HAP-1 (cell line): ENCODE results near the gene ACBD3.
"Not testable (repeated sequence)": the region's sequence is repeated elsewhere in the genome, so short reads cannot be mapped to it uniquely, and the experiment has no call there.

ENCODE experiments used
- DNase-seq, 2 experiments: peaks; one replicate each; pipeline ENCODE4 v3.0.0-alpha.2; 2016 to 2020; ENCODE audit warnings: low spot score in 2 of 2
- H3K27me3 ChIP-seq: fragments of 250-450 bp; sonication (Bioruptor Pico); 2 replicates; pipeline ENCODE4 v1.5.1; 2020; ENCODE audit warnings: low read depth, mild to moderate bottlenecking, moderate library complexity
- H3K36me3 ChIP-seq: fragments of 250-450 bp; sonication (Bioruptor Pico); replicated peaks from 2 replicates; pipeline ENCODE4 v1.5.1; 2020; ENCODE audit warnings: mild to moderate bottlenecking
- H3K4me1 ChIP-seq: fragments of 250-450 bp; sonication (Bioruptor Pico); 2 replicates; pipeline ENCODE4 v1.5.1; 2020; ENCODE audit warnings: mild to moderate bottlenecking
- H3K4me3 ChIP-seq: fragments of 250-450 bp; sonication (Bioruptor Pico); 2 replicates; pipeline ENCODE4 v1.5.1; 2020; ENCODE audit warnings: mild to moderate bottlenecking, moderate library complexity
- H3K9me3 ChIP-seq: fragments of 250-450 bp; sonication (Bioruptor Pico); 2 replicates; pipeline ENCODE4 v1.5.1; 2020; ENCODE audit warnings: mild to moderate bottlenecking, moderate library complexity
- in situ Hi-C: fragments of 300-500 bp; cut with MboI; formaldehyde crosslinking; loops from 3 replicates; pipeline ENCODE4 v1.14.3; 2020; ENCODE audit warnings: low sequenced_read_pairs, inconsistent platforms, mixed read lengths

Gene ACBD3

GRCh38 chr1:226210571-226211176 is 24.1 kb upstream of the ACBD3 start:
- Histone ChIP-seq H3K4me1 (peaks cover 10% of the 10 kb centered on the region; the same call in 1 of the 2 replicates), H3K9me3 (no peaks in the 10 kb centered on the region), H3K4me3 (no peak overlapping the region), H3K27me3 (no peaks in the 10 kb centered on the region), H3K36me3 (no peaks in the 10 kb centered on the region)
- no peak for DNase-seq
- in situ Hi-C loops: no loop called here

DNA sequence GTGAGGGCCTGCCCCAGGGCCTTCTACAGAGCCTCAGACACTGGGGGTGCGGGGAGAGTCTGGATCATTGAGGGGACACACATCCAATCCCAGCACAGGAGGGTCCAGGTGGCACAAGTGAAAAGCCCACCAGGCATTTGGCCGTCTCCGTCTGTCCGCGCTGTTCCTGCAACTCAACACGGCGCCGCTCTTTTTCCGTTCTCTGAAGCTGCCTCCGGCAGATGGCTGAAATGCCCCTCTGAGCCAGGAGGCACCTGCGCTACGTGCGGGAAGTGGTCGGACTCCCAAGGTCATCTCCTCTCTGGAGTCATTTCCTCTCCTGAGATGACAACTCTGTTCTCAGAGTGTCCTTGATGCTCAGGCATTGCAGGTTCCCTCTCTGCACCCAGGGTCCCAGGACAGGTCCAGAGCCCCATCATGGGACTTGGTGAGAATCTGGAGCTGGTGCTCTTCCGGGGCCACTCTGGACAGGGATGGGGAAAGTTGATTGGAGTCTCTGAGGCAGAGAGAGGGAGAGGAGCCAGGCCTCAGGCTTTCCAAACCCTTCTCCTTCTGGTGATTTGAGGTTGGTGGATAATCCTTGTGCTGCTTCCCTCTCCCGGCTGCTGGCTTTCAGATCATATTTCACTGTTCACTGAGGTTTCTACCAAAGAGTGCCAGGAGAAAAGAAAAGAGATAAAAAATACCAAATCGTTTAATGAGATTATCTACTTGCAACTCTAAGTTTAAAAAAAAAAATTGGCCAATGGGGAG is 22.9 kb upstream of the ACBD3 start:
- H3K9me3 ChIP-seq: no peaks in the 10 kb centered on the region
- H3K36me3 ChIP-seq: no peaks in the 10 kb centered on the region
- H3K4me1 ChIP-seq: peaks cover 10% of the 10 kb centered on the region; the same call in 1 of the 2 replicates
- in situ Hi-C loops: no loop called here
- no peak overlapping the region for H3K4me3 ChIP-seq
- no peaks in the 10 kb centered on the region for H3K27me3 ChIP-seq
- no peak for DNase-seq

DNA sequence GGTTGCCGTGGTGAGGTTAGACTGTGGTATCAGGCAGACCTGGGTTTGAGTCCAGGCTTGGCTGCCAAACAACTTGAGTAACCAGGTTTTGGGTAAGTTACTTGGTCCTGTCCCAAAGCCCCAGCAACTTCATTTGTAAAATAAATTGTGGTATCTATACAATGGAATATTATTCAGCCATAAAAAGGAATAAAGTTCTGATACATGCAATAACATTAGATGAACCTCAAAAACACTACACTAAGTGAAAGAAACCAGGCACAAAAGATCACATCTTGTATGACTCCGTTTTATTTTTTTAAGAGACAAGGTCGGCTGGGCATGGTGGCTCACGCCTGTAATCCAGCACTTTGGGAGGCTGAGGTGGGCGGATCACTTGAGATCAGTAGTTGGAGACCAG is 20.5 kb upstream of the ACBD3 start:
- in situ Hi-C loops: no loop called here
- no peaks in the 10 kb centered on the region for H3K36me3 ChIP-seq
- H3K4me1 ChIP-seq: 0 out of 2 replicates have a peak, but pooled peaks cover 2% of the 10 kb centered on the region
- H3K27me3 ChIP-seq: no peaks in the 10 kb centered on the region
- no peak for DNase-seq
- H3K9me3 ChIP-seq: no peaks in the 10 kb centered on the region
- no peak overlapping the region for H3K4me3 ChIP-seq

DNA sequence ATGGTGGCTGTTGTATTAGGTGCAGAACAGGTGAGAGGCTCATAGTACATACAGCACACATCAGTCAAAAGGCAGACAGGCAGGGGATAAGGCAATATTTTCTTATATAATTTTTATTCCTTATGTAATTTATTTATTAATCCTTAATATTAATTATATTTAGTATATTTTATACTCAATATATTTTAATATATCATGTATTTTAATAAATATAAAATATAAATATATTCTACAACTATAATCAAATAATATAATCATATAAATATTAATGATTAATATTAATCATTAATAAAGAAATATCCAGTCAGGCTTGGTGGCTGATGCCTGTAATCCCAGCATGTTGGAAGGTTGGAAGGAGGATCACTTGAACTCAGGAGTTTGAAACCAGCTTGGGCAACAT is 17.7 kb upstream of the ACBD3 start:
- in situ Hi-C loops: no loop called here
- H3K9me3 ChIP-seq: no peaks in the 10 kb centered on the region

DNA sequence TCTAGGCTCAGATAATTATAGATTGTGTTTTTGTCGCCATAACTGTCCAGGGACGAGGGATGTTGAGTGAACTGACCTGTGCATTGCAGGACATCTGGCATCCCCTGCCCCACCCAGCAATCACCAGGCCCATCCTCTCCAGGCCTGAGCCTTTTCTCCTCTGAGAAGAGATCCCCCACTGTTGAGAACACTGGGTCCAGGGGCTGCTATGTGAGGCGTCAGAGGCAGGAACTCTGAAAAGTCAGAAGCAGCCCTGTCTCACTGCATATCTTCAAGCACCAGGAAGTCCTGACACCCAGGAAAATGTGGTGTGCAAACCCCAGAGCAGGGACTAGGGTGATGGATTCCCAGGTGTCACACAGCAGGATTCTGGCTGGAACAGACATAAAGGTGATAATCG is 17.1 kb upstream of the ACBD3 start:
- DNase-seq: no peak
- Histone ChIP-seq H3K4me3 (no peak overlapping the region), H3K4me1 (no peaks in the 10 kb centered on the region), H3K27me3 (no peaks in the 10 kb centered on the region), H3K36me3 (no peaks in the 10 kb centered on the region), H3K9me3 (no peaks in the 10 kb centered on the region)
- in situ Hi-C loops: no loop called here

More for the DNA sequence above, 17.7 kb upstream of the ACBD3 start:
- Histone ChIP-seq H3K36me3 (no peaks in the 10 kb centered on the region), H3K4me3 (no peak overlapping the region), H3K4me1 (no peaks in the 10 kb centered on the region), H3K27me3 (no peaks in the 10 kb centered on the region)
- no peak for DNase-seq

- DNase-seq: no peak
- H3K4me1 ChIP-seq: no peaks in the 10 kb centered on the region
- no peak overlapping the region for H3K4me3 ChIP-seq
- H3K36me3 ChIP-seq: no peaks in the 10 kb centered on the region
- H3K27me3 ChIP-seq: no peaks in the 10 kb centered on the region
- in situ Hi-C loops: no loop called here
- H3K9me3 ChIP-seq: no peaks in the 10 kb centered on the region
Observed at GRCh38 chr1:226203240-226203639, 16.7 kb upstream of the ACBD3 start.

DNA sequence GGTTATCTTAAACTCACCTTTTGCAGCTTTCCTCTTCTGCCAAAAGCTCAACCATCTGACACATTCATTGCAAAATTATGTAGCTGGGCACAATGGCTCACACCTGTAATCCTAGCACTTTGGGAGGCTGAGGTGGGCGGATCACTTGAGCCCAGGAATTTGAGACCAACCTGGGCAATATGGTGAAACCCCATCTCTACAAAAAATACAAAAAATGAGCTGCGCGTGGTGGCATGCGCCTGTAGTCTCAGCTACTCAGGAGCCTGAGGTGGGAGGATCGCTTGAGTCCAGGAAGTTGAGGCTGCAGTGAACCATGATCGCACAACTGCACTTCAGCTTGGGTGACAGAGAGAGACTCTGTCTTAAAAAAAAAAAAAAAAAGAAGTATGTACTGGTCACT is 16.1 kb upstream of the ACBD3 start:
- H3K36me3 ChIP-seq, in situ Hi-C loops, DNase-seq, H3K4me3 ChIP-seq, H3K4me1 ChIP-seq, H3K27me3 ChIP-seq, H3K9me3 ChIP-seq: not testable (repeated sequence)

DNA sequence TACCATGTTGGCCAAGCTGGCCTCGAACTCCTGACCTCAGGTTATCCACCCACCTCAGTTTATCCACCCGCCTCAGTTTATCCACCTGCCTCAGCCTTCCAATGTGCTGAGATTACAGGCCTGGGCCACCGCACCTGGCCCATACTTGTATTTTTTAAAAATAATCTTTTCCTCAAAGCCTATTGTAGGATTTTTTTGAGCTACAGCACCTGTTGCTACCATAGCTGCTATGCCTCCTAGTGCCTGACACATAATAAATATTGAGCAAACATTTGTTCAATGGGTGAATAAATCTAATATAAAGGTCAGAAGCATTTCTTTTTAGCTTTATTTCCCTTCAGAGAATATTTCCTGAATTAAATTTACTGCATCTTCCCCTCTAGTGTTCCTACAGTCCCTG is 15.7 kb upstream of the ACBD3 start:
- no peak for DNase-seq
- no peaks in the 10 kb centered on the region for H3K36me3 ChIP-seq
- H3K27me3 ChIP-seq: no peaks in the 10 kb centered on the region
- no peak overlapping the region for H3K4me3 ChIP-seq
- in situ Hi-C loops: no loop called here
- no peaks in the 10 kb centered on the region for H3K4me1 ChIP-seq
- no peaks in the 10 kb centered on the region for H3K9me3 ChIP-seq

DNA sequence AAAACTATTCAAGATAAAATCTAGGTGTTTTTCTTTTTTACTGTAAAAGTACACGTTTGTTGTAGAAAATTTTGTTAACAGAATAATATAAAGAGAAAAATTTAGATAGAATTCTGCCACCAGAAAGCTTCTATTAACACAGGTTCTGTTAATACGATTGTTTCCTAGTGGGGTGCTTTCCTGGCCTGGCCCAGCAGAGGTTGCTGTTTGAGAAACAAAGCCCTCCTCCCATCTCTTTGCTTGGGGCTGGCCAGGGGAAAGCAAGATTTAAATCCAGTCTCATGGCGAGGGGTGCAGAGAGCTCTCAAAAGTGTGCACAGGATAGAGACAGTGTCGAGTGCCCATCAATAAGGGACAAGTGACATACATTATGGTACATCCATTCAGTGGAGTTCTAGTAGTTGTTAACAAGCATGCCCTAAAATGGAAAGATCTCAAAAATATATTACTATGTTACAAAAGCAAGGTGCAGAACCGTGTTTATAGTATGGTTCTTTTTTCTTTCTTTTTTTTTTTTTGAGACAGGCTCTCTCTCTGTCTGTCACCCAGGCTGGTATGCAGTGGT is 14.6 kb upstream of the ACBD3 start:
- no peaks in the 10 kb centered on the region for H3K4me1 ChIP-seq

GRCh38 chr1:226199971-226200370 is 13.4 kb upstream of the ACBD3 start:
- no peak for DNase-seq
- H3K9me3 ChIP-seq: no peaks in the 10 kb centered on the region
- in situ Hi-C loops: no loop called here
- no peaks in the 10 kb centered on the region for H3K4me1 ChIP-seq
- no peaks in the 10 kb centered on the region for H3K36me3 ChIP-seq
- no peak overlapping the region for H3K4me3 ChIP-seq
- no peaks in the 10 kb centered on the region for H3K27me3 ChIP-seq

More for the DNA sequence above, 14.6 kb upstream of the ACBD3 start:
- DNase-seq: peak in 1 of 2 experiments; percentile 44
- in situ Hi-C loops: no loop called here
- Histone ChIP-seq H3K27me3 (no peaks in the 10 kb centered on the region), H3K4me3 (no peak overlapping the region), H3K9me3 (no peaks in the 10 kb centered on the region), H3K36me3 (no peaks in the 10 kb centered on the region)

DNA sequence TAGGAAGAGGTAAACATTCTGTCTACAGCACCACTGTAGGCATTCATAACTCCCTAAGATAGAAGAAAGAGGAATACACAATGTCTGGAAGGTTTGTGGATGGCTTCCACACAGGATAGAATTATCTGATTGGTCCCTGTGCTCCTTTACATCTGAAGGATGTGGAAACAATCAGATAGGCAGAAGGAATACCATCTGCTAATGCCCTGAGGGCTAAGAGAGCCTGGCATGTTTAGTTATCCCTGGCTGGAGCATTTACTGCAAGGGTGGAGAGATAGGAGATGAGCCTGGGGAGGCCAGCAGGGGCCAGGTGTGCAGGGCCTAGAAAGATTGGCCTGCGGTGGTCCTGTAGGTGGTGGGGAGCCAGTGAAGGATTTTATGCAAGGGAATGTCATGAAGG is 8.6 kb upstream of the ACBD3 start:
- no peak overlapping the region for H3K4me3 ChIP-seq
- in situ Hi-C loops: no loop called here
- H3K9me3 ChIP-seq: no peaks in the 10 kb centered on the region
- no peaks in the 10 kb centered on the region for H3K4me1 ChIP-seq
- H3K27me3 ChIP-seq: no peaks in the 10 kb centered on the region
- no peak for DNase-seq
- no peaks in the 10 kb centered on the region for H3K36me3 ChIP-seq

DNA sequence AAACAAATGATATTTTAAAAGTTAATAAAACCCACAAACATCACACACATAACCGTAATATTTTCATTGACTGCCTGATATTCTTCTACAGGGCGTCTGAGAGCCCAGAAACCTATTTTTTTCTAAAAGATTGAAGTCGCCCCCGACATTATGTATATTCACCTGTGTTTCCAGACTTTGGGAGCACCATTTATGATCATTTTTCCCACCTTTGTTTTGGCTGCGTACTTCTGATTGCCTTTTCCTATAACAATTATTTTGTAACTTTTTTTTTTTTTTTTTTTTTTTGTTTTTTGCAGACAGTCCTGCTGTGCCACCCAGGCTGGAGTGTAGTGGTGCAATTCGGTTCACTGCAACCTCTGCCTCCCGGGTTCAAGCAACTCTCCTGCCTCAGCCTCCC is 839 bp upstream of the ACBD3 start:
- Histone ChIP-seq H3K4me3 (peak overlapping the region; percentile 78), H3K4me1 (peaks cover 10% of the 10 kb centered on the region), H3K36me3 (peaks cover 4% of the 10 kb centered on the region; the same call in 1 of the 2 replicates), H3K27me3 (no peaks in the 10 kb centered on the region; the same call in 1 of the 2 replicates), H3K9me3 (no peaks in the 10 kb centered on the region)
- DNase-seq: no peak
- in situ Hi-C loops: no loop called here

- Histone ChIP-seq H3K36me3 (peaks cover 4% of the 10 kb centered on the region; the same call in 1 of the 2 replicates), H3K4me3 (peak overlapping the region; percentile 78), H3K9me3 (no peaks in the 10 kb centered on the region), H3K27me3 (no peaks in the 10 kb centered on the region; the same call in 1 of the 2 replicates), H3K4me1 (peaks cover 12% of the 10 kb centered on the region)
- no peak for DNase-seq
- in situ Hi-C loops: no loop called here
Observed at GRCh38 chr1:226187019-226187322, 430 bp upstream of the ACBD3 start.
